Duodenal mucosa (tissue), 2 donors: Measurements from ENCODE around the gene JTB.

Source experiments
- H3K27ac ChIP-seq: one replicate; pipeline ENCODE4 v1.7.0; 2013; ENCODE audit warnings: low read depth, low read length
- H3K27me3 ChIP-seq, 2 donors: one replicate each; pipeline ENCODE4 v1.7.0; 2013; ENCODE audit warnings: low read length in 2 of 2, control low read depth in 1 of 2; ENCODE audit not compliant: insufficient read depth in 2 of 2, control insufficient read depth in 1 of 2
- H3K36me3 ChIP-seq, 2 donors: one replicate each; pipeline ENCODE4 v1.7.0; 2013; ENCODE audit warnings: low read length in 2 of 2, control low read depth in 1 of 2; ENCODE audit not compliant: insufficient read depth in 2 of 2, control insufficient read depth in 1 of 2
- H3K4me1 ChIP-seq, 2 donors: one replicate each; pipeline ENCODE4 v1.7.0; 2013; ENCODE audit warnings: low read length in 2 of 2, control low read depth in 1 of 2; ENCODE audit not compliant: insufficient read depth in 2 of 2, control insufficient read depth in 1 of 2
- H3K4me3 ChIP-seq, 2 donors: one replicate each; pipeline ENCODE4 v1.7.0; 2013; ENCODE audit warnings: low read length in 2 of 2, low read depth in 1 of 2
- H3K9ac ChIP-seq, 2 donors: one replicate each; pipeline ENCODE4 v1.7.0; 2013; ENCODE audit warnings: low read length in 2 of 2, low read depth in 1 of 2
- H3K9me3 ChIP-seq, 2 donors: one replicate each; pipeline ENCODE4 v1.7.0; 2013; ENCODE audit warnings: low read length in 2 of 2, control low read depth in 1 of 2; ENCODE audit not compliant: control insufficient read depth in 1 of 2

Gene JTB

DNA sequence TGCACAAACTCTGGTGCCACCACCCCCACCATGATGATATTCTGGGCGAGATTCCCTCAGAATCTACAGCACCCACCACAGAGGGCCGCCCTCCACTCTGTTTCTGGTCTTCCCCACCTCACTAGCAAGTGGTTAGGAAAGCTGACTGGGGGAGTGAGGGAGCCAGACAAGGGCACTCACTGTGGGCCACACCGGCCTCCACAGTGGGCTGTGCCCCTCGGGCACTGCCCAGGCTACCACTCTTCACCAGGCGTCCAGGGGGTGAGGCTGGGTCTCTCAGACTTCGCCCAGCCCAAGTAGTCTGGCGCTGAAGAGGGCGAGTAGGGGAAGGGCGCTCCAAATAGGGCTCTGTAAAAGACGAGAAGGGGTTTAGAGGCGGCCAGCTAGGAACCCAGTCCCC, 43.5 kb downstream of the JTB start:
- no peaks in the 10 kb centered on the region for H3K9me3 ChIP-seq
- H3K27me3 ChIP-seq, result no peaks in the 10 kb centered on the region
- H3K36me3 ChIP-seq, result peaks cover 50 to 79% of the 10 kb centered on the region in 2 donors
- H3K27ac ChIP-seq, result no peak overlapping the region
- H3K4me3 ChIP-seq, result no peak overlapping the region
- H3K4me1 ChIP-seq, result peaks cover 0 to 2% of the 10 kb centered on the region in 2 donors
- H3K9ac ChIP-seq, result no peak overlapping the region

DNA sequence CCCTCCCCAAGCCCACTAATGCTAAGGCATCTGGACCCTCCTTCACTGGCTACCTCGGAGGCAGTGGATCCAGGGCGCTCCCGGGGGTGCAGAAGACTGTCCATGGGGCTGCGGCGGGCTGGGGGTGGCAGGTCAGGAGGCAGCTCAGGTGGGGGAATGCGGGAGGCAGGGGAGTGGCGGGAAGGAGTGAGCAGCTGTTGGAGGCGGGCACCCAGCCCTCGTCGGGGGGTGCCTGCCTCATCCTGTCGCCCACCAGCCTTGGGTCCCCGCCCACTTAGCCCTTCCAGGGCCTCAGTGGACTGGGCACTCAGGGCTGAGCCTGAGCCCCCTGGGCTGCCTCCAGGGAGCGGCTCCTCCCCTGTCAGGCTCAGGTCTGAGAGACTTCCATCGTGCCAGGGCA, 44.0 kb downstream of the JTB start:
- Histone ChIP-seq H3K27ac (no peak overlapping the region), H3K9ac (no peak overlapping the region), H3K4me1 (peaks cover 0 to 4% of the 10 kb centered on the region in 2 donors), H3K36me3 (peaks cover 46 to 76% of the 10 kb centered on the region in 2 donors), H3K9me3 (no peaks in the 10 kb centered on the region), H3K27me3 (no peaks in the 10 kb centered on the region), H3K4me3 (no peak overlapping the region)

DNA sequence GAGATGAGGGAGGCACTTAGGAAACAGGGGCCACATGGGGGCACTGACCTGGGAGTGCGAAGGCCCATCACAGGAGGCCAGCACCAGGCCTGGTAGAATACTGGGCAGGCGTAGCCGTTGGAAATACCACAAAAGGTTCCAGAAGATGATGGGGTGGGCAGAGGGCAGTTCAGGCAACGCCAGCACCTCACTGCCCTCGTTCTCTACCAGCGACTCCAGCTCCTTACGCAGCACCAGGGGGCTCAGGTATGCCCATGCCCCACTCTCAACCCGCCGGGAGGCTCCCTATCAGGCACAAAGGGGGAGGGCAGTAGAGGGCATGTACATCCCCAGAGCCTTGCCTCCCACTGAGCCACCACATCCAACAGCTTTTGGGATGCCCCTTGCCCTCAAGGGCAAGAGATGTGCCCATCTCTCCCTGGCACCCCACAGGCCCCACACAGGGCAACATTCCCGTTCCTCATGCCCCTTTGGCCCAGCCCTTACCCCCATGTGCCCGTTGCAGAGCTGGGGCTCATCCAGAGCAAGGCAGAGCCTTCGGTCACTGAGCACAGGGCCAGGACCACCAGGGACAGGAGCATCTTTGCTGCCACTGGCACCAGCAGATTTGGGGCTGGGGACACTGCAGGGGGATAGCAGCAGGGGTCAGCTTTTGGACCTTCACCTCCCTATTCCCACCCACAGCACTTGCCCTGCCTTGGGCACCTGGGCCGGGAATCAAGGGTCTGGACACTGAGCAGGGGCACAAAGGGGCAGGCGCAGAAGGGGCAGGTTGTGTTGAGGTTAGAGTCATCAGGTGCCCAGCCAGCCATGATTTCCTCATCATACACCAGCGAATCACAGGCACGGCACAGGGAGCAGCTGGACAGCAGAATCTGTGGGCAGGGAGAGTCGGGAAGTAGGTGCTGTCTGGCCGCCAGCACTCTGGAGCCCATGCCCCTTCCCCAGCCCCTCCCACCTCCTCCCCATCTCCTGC, 45.0 kb downstream of the JTB start:
- H3K9me3 ChIP-seq, result no peaks in the 10 kb centered on the region
- no peaks in the 10 kb centered on the region for H3K27me3 ChIP-seq
- no peak overlapping the region for H3K27ac ChIP-seq
- H3K4me3 ChIP-seq, result no peak overlapping the region
- H3K9ac ChIP-seq, result no peak overlapping the region
- peaks cover 0 to 4% of the 10 kb centered on the region in 2 donors for H3K4me1 ChIP-seq
- peaks cover 44 to 70% of the 10 kb centered on the region in 2 donors for H3K36me3 ChIP-seq

DNA sequence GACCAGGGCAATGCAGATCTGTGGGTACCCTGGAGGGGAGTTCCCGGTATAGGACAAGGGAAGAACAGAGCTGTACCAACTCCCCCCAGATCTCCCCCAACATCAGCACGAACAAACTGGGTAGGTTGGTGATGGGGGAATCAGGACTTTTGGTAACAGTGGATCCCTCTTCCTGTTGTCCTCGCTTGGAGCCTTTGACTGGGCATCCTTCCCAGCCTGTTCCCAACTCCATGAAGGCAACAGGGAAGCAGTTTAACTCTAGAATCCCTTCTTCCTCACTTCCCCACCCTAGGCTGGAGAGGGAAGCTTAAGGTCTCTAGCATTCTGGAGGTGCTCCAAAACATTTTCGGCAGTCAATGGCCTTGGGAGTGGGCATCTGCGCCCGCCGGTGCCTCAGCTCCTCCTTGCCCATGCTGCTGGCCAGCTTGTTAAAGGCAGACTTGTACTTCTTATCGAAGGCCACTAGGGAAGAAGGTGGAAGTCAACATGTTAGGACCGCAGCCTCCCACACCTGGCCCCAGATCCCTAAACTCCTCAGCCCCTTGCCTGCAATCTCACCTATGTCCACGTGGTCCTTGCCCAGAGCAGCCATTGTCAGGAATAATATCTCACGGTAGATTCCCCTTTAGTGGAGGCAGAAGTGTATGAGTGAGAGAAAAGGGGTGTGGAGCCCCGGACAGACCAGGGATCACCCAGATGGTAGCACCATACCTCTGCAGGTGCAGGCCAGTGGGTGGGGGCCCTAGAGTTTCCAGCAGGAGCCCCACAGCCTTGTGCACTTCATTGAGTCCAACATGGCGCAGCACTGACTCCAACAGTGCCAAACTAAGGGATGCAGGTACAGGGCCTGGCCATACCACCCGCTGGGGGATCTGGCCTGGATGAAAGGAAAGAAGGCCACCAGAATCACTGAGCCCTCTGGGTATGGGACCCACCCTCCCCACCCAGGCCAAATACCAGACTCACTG, 47.2 kb downstream of the JTB start:
- Histone ChIP-seq H3K4me1 (peaks cover 0 to 4% of the 10 kb centered on the region in 2 donors), H3K27me3 (no peaks in the 10 kb centered on the region), H3K27ac (no peak overlapping the region), H3K9me3 (no peaks in the 10 kb centered on the region), H3K9ac (no peak overlapping the region), H3K4me3 (no peak overlapping the region), H3K36me3 (peaks cover 25 to 50% of the 10 kb centered on the region in 2 donors)

DNA sequence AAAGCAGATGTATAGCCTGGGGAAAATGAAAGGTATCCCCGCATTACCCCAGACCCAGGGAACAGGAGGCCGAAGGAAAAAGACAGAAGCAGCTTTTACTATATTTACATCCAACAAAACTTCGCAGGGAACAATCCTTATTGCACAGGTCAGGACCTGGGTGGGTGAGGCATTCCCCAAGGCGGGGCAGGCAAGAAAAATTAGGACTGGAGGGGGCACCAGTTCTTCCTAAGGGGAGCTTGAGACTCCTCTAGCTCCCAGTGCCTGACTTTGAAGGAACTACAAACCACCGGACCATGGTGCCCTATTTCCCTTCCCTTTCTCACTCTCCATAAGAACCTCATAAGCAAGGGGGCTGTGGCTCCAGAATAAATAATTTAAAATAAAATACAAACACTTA, 48.0 kb downstream of the JTB start:
- H3K27me3 ChIP-seq, result no peaks in the 10 kb centered on the region
- no peak overlapping the region for H3K9ac ChIP-seq
- no peak overlapping the region for H3K4me3 ChIP-seq
- H3K36me3 ChIP-seq, result peaks cover 20 to 42% of the 10 kb centered on the region in 2 donors
- H3K27ac ChIP-seq, result no peak overlapping the region
- H3K9me3 ChIP-seq, result no peaks in the 10 kb centered on the region
- peaks cover 0 to 4% of the 10 kb centered on the region in 2 donors for H3K4me1 ChIP-seq

DNA sequence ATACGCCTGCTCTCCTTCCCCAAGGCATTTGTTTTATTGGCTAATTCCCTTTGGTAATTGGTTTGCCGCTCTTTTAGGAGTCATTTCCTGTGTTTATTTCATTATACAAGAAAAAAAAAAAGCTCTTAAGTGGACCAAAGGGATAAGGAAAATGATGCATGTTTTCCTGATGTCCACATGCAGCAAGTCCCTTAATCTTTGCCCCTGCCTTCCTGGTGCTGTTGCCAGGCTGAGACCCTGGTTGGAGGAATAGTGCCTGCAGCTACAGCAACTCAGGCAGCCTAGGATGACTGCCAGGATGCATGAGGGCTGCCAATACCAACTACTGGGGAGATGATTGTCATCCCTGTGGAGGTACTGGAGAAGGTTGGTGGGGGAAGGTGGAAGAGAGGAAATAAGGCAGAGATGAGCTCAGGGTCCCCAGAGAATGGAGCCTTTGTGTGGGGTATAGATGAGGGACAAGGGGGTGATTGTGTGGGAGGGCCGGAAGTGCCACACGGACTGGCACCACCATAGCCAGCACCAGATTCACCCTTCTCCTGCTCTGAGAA, 48.6 kb downstream of the JTB start:
- Histone ChIP-seq H3K4me1 (peaks cover 2 to 7% of the 10 kb centered on the region in 2 donors), H3K9ac (no peak overlapping the region), H3K4me3 (no peak overlapping the region), H3K27me3 (no peaks in the 10 kb centered on the region), H3K9me3 (no peaks in the 10 kb centered on the region), H3K27ac (no peak overlapping the region), H3K36me3 (peaks cover 16 to 38% of the 10 kb centered on the region in 2 donors)

DNA sequence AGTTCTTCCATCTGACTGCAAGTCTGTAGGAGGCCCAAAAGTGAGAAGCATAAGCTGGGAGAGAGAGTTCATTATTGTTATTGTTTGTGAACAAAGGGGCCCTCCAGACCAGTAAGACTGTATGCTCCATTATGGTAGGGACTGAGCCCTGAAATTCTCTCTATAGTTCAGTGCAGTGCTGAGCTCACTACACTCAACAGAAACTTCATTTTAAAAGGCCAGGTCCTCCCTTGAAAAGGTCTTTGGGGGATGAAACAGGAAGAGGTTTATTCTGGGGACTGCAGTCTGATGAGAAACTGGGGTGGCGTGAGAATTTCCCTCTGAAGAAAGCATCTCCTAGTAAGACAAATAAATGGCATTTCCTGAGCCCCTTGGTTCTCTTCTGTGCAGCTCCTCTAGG, 49.2 kb downstream of the JTB start:
- no peaks in the 10 kb centered on the region for H3K9me3 ChIP-seq
- H3K9ac ChIP-seq, result no peak overlapping the region
- peaks cover 7 to 11% of the 10 kb centered on the region in 2 donors for H3K4me1 ChIP-seq
- no peaks in the 10 kb centered on the region for H3K27me3 ChIP-seq
- no peak overlapping the region for H3K4me3 ChIP-seq
- peaks cover 16 to 32% of the 10 kb centered on the region in 2 donors for H3K36me3 ChIP-seq
- no peak overlapping the region for H3K27ac ChIP-seq

DNA sequence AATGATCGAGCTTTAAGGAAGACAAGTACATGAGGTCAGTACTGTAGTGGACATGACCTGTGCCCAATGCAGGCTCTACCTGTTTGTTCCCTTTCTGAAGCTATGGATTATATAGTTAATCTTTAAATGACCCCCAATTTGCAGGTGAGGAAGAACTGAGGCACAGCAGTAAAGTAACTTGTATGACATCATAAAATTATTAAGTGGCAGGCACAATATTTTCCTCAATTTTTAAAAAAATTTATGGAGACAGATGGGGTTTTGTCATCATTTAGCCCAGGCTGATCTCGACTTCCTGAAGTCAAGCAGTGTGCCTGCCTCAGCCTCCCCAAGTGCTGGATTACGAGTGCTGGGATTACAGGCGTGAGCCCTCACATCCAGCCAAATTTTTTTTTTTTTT, 51.1 kb downstream of the JTB start:
- Histone ChIP-seq H3K4me1 (peaks cover 13 to 17% of the 10 kb centered on the region in 2 donors), H3K4me3 (no peak overlapping the region), H3K36me3 (peaks cover 4 to 18% of the 10 kb centered on the region in 2 donors), H3K9me3 (no peaks in the 10 kb centered on the region), H3K9ac (no peak overlapping the region), H3K27me3 (no peaks in the 10 kb centered on the region), H3K27ac (no peak overlapping the region)
